Head of caudate nucleus (tissue), 42 donors: ENCODE data around the gene KANSL3.
"Not testable (repeated sequence)": the region's sequence is repeated elsewhere in the genome, so short reads cannot be mapped to it uniquely, and the experiment has no call there.

Experiments
- DNase-seq, 42 donors: peaks; one replicate each; pipeline versions ENCODE4 v3.0.0 to v3.0.0-alpha.2; 2020 to 2021; ENCODE audit warnings: mixed read lengths in 7 of 42
- intact Hi-C: fragments of 100-400 bp; cut with DNase I; formaldehyde crosslinking; loops from one replicate; pipeline ENCODE4 v1.15.0; 2022

The KANSL3 gene

GRCh38 chr2:96577501-96577900, 60.6 kb downstream of the KANSL3 start:
- intact Hi-C loops, result no loop called here
- DNase-seq, result no peak

DNA sequence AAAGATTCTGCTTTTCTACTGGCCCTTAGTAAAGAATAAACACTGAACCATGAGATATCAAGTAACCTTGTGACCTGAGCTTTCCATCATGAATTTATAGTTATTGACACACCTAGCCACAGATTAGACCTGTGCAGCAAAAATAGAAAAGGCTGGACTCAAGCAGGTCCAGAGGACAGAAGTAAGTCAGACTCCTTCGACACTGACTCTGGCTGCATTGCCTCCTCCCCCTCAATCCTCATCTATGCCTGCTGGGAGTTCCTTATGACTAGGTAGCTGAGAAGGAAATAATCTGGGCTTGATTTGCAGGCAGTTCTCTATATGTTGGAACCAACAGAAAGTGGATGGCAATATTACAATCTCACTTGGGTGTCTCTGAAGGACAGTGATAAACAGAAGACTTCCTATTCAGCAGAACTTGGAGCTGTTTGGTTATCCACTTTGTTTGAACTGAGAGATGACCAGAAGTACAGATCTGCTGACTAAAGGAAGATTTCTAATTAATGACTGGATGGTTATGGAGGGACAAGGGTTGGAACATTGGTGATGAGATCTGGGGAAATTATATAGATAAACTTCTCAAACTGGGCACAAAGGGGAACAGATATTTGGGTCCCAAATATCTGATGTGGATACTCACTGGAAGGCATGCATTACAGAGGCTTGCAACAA, 62.2 kb downstream of the KANSL3 start:
- intact Hi-C loops, result no loop called here
- no peak for DNase-seq

- intact Hi-C loops, result no loop called here
- DNase-seq, result no peak
These were observed 63.7 kb downstream of the KANSL3 start for GRCh38 chr2:96574364-96574763.

- DNase-seq, result no peak
- intact Hi-C loops, result no loop called here
These were observed 70.0 kb downstream of the KANSL3 start for GRCh38 chr2:96568094-96568493.

GRCh38 chr2:96565111-96565510, 73.0 kb downstream of the KANSL3 start:
- intact Hi-C loops, result no loop called here
- no peak for DNase-seq

DNA sequence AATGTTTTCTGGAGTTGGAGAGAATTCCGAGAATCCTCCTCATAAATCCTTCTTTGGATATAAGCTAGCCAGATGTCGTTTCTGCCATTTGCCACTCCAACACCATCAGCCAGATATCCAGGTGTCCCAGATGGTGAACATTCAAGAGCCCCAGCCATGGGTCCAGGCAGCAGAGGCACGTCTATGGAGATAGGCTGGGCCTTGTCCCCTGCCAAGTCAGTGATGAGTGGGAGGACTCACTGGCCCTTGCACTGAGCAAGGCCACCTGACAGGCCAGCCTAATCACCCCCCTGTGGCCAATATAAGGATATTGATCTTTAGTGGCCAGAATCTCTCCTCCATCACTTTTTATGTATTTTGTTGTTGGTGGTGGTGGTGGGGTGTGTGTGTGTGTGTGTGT, 73.5 kb downstream of the KANSL3 start:
- DNase-seq, result no peak
- intact Hi-C loops, result no loop called here

DNA sequence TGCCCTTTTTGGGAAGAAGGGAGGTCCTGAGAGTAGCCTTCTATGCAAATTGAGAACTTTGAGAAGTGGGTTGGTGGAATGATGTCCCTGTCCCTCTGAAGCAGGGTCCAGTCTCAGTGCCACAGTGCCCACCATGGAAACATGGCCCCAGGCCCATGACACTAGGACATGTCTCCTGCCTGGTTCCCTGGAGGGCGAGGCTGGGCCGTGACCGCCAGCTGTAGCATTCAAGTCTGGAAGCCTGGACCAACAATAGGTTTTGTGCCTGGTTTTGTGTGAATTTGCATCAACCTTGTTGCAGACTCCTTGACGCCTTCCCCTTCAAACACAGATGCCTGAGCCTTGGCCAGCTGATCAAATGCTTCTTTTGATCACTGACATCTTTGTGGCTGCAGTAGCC, 74.1 kb downstream of the KANSL3 start:
- intact Hi-C loops, result no loop called here
- no peak for DNase-seq

GRCh38 chr2:96558485-96558884, 79.6 kb downstream of the KANSL3 start:
- intact Hi-C loops, result no loop called here
- no peak for DNase-seq

- DNase-seq, result no peak
- intact Hi-C loops, result no loop called here
These were observed 80.1 kb downstream of the KANSL3 start for GRCh38 chr2:96558061-96558460.

- intact Hi-C loops, DNase-seq: not testable (repeated sequence)
These were observed 80.7 kb downstream of the KANSL3 start for GRCh38 chr2:96557421-96557820.

GRCh38 chr2:96556441-96557330, 81.4 kb downstream of the KANSL3 start:
- intact Hi-C loops, result no loop called here
- DNase-seq, result peak in 2 of 42 donors; percentile 35 to 54

DNA sequence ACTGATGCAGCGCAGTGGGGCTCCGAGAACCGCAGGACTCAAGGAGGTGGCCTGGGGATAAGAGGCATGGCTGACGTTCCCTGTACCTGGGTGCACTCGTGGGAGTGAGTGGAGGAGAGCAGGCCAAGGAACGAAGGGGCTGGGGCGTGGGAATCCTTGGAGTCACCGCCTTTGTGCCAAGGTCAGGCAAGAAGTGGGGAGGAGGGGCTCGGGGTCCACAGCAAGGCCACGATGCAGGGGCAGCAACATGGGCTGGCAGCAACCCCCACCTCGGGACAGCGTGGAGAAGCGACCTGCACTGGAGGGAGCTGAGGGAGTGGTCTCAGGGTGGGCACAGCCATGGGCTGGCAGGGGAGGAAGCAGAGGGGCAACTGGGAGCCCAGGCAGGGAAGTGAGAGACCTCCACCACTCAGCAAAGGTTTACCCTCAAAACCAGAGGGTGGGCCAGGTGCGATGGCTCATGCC, 82.9 kb downstream of the KANSL3 start:
- no peak for DNase-seq
- intact Hi-C loops, result no loop called here

- DNase-seq, result peak; percentile 54 to 91 (median 78)
- intact Hi-C loops, result no loop called here
These were observed 83.6 kb downstream of the KANSL3 start for GRCh38 chr2:96554293-96555145.

GRCh38 chr2:96553957-96554292, 84.2 kb downstream of the KANSL3 start:
- intact Hi-C loops, DNase-seq: not testable (repeated sequence)

- no peak for DNase-seq
- intact Hi-C loops, result no loop called here
These were observed 84.7 kb downstream of the KANSL3 start for GRCh38 chr2:96553176-96553956.

GRCh38 chr2:96552315-96553175, 85.6 kb downstream of the KANSL3 start:
- intact Hi-C loops, result no loop called here
- DNase-seq, result peak in 2 of 42 donors; percentile 1 to 12

GRCh38 chr2:96551605-96552314, 86.4 kb downstream of the KANSL3 start:
- intact Hi-C loops, result no loop called here
- peak in 1 of 42 donors; percentile 13 for DNase-seq
